Endothelial cell (in vitro differentiated cells): ENCODE data around the gene PTAFR. TPM values are rescaled to one million over a fixed set of nuclear protein-coding genes. Genes with fewer than 3 reads are reported as not detected.

Source experiments
- DNase-seq: peaks from one replicate; pipeline ENCODE4 v3.0.0; 2021; ENCODE audit warnings: low spot score
- H3K27ac Mint-ChIP-seq: one replicate; pipeline ENCODE4 v1.8.0; 2021; ENCODE audit warnings: mixed read lengths, inconsistent platforms; ENCODE audit not compliant: unreplicated experiment
- H3K27me3 Mint-ChIP-seq: one replicate; pipeline ENCODE4 v1.8.0; 2021; ENCODE audit warnings: mild to moderate bottlenecking, moderate library complexity, mixed read lengths, inconsistent platforms; ENCODE audit not compliant: unreplicated experiment
- H3K36me3 Mint-ChIP-seq: one replicate; pipeline ENCODE4 v1.8.0; 2021; ENCODE audit warnings: mild to moderate bottlenecking, low read depth, mixed read lengths, inconsistent platforms; ENCODE audit not compliant: unreplicated experiment
- H3K4me1 Mint-ChIP-seq: one replicate; pipeline ENCODE4 v1.8.0; 2021; ENCODE audit warnings: mild to moderate bottlenecking, mixed read lengths, inconsistent platforms; ENCODE audit not compliant: unreplicated experiment
- H3K4me3 Mint-ChIP-seq: one replicate; pipeline ENCODE4 v1.8.0; 2021; ENCODE audit warnings: mild to moderate bottlenecking, mixed read lengths, inconsistent platforms; ENCODE audit not compliant: unreplicated experiment
- H3K9me3 Mint-ChIP-seq: one replicate; pipeline ENCODE4 v1.8.0; 2021; ENCODE audit warnings: mixed read lengths, inconsistent platforms; ENCODE audit not compliant: unreplicated experiment
- total RNA-seq: library from RNA; stranded (reverse); fragmentation: NEBNext Ultra II Directional; extraction: Animal tissue kit (Norgen Biotek cat#: 25700); gene quantifications from one replicate; pipeline ENCODE4 v1.2.1, GENCODE V29; 2021; ENCODE audit not compliant: unreplicated experiment
- TF ChIP-seq, protein P1 (sequence below): fragments of 200-600 bp; sonication (generic); IDR thresholded peaks from one replicate; pipeline ENCODE4 v1.5.0; 2021; ENCODE audit warnings: antibody characterized with exemption; ENCODE audit not compliant: unreplicated experiment

PTAFR gene
- total RNA-seq, 1 donor from 2014 or later = 0.72 TPM

- peaks cover 4% of the 10 kb centered on the region for H3K4me1 Mint-ChIP-seq
- TF ChIP-seq, protein P1, sequence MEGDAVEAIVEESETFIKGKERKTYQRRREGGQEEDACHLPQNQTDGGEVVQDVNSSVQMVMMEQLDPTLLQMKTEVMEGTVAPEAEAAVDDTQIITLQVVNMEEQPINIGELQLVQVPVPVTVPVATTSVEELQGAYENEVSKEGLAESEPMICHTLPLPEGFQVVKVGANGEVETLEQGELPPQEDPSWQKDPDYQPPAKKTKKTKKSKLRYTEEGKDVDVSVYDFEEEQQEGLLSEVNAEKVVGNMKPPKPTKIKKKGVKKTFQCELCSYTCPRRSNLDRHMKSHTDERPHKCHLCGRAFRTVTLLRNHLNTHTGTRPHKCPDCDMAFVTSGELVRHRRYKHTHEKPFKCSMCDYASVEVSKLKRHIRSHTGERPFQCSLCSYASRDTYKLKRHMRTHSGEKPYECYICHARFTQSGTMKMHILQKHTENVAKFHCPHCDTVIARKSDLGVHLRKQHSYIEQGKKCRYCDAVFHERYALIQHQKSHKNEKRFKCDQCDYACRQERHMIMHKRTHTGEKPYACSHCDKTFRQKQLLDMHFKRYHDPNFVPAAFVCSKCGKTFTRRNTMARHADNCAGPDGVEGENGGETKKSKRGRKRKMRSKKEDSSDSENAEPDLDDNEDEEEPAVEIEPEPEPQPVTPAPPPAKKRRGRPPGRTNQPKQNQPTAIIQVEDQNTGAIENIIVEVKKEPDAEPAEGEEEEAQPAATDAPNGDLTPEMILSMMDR = no peak
- H3K27me3 Mint-ChIP-seq = no peaks in the 10 kb centered on the region
- H3K9me3 Mint-ChIP-seq = no peaks in the 10 kb centered on the region
- H3K4me3 Mint-ChIP-seq = no peak overlapping the region
- DNase-seq = no peak
- H3K36me3 Mint-ChIP-seq = no peaks in the 10 kb centered on the region
- no peak overlapping the region for H3K27ac Mint-ChIP-seq
Observed at GRCh38 chr1:28111157-28111556, 65.3 kb downstream of the PTAFR start.

DNA sequence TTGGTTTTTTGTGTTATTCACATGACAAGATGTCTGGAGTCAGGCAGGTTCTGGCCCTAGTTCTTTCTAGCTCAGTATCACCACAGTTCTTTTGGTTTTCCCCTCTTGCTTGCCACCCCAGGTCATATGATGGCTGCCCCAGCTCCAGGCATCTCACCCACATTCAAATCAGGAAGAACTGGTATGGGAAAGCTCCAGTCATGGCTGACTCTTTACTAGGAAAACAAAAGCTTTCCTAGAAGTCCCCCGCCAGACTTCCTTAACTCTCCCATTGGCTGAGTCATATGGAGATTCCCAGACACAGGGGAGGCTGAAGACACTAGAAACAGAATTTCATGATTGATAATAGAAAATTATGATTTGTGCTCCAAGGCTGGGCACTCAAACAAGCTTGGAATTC, 65.9 kb downstream of the PTAFR start:
- H3K4me3 Mint-ChIP-seq = no peak overlapping the region
- H3K27me3 Mint-ChIP-seq = no peaks in the 10 kb centered on the region
- TF ChIP-seq, protein P1 = no peak
- DNase-seq = no peak
- no peak overlapping the region for H3K27ac Mint-ChIP-seq
- H3K4me1 Mint-ChIP-seq = peaks cover 4% of the 10 kb centered on the region
- H3K9me3 Mint-ChIP-seq = no peaks in the 10 kb centered on the region
- no peaks in the 10 kb centered on the region for H3K36me3 Mint-ChIP-seq

- Mint-ChIP-seq H3K4me3 (no peak overlapping the region), H3K4me1 (peaks cover 6% of the 10 kb centered on the region), H3K27ac (no peak overlapping the region), H3K36me3 (no peaks in the 10 kb centered on the region), H3K27me3 (no peaks in the 10 kb centered on the region), H3K9me3 (no peaks in the 10 kb centered on the region)
- DNase-seq = no peak
- TF ChIP-seq, protein P1 = no peak
Observed at GRCh38 chr1:28109639-28110038, 66.9 kb downstream of the PTAFR start.

- H3K36me3 Mint-ChIP-seq = no peaks in the 10 kb centered on the region
- no peak overlapping the region for H3K27ac Mint-ChIP-seq
- TF ChIP-seq, protein P1 = no peak
- peaks cover 9% of the 10 kb centered on the region for H3K4me1 Mint-ChIP-seq
- H3K27me3 Mint-ChIP-seq = no peaks in the 10 kb centered on the region
- H3K9me3 Mint-ChIP-seq = no peaks in the 10 kb centered on the region
- no peak for DNase-seq
- H3K4me3 Mint-ChIP-seq = no peak overlapping the region
Observed at GRCh38 chr1:28108001-28108400, 68.5 kb downstream of the PTAFR start.

DNA sequence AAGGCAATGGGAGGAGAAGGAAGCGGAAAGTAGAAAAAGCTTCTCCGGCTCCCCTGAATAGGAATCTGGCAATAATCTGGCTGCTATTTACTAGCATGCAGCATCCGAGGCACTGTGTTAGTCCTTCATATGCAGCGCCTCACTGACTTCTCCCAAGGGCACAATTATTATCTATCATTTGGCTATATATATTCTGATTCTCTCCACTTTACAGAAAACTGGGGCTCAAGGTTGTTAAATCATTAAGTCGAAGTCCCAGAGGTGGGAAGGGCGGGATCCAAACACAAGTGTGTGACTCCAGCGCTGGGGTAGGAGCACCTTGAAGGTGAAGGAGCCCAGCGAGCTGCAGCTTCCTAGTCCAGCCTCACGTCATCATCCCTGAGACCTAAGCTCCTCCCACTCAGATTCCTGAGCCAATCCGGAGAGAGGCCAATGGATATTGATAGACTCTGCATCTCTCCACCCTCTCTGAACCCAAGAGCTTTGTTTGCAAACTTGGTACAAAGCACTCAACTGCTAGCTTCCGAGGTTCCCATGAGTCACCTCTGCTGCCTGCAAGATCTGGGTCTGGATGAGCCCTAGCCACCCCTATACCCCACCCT, 71.5 kb downstream of the PTAFR start:
- H3K27me3 Mint-ChIP-seq = peaks cover 2% of the 10 kb centered on the region
- H3K36me3 Mint-ChIP-seq = no peaks in the 10 kb centered on the region
- H3K4me1 Mint-ChIP-seq = peaks cover 9% of the 10 kb centered on the region
- peak overlapping the region; percentile 44 for H3K27ac Mint-ChIP-seq
- TF ChIP-seq, protein P1 = no peak
- DNase-seq = peak; percentile 18
- no peak overlapping the region for H3K4me3 Mint-ChIP-seq
- no peaks in the 10 kb centered on the region for H3K9me3 Mint-ChIP-seq
